NT2/D1 (cell line): Measurements from ENCODE around the gene GSG1L.

Experiments
- YY1 ChIP-seq: IDR thresholded peaks from 2 replicates; pipeline ENCODE4 v1.6.1; 2011; ENCODE audit not compliant: insufficient read length, insufficient read depth
- ZNF274 ChIP-seq: IDR thresholded peaks from 2 replicates; pipeline ENCODE4 v1.6.1; 2011; ENCODE audit warnings: mild to moderate bottlenecking, low read depth, low read length

DNA sequence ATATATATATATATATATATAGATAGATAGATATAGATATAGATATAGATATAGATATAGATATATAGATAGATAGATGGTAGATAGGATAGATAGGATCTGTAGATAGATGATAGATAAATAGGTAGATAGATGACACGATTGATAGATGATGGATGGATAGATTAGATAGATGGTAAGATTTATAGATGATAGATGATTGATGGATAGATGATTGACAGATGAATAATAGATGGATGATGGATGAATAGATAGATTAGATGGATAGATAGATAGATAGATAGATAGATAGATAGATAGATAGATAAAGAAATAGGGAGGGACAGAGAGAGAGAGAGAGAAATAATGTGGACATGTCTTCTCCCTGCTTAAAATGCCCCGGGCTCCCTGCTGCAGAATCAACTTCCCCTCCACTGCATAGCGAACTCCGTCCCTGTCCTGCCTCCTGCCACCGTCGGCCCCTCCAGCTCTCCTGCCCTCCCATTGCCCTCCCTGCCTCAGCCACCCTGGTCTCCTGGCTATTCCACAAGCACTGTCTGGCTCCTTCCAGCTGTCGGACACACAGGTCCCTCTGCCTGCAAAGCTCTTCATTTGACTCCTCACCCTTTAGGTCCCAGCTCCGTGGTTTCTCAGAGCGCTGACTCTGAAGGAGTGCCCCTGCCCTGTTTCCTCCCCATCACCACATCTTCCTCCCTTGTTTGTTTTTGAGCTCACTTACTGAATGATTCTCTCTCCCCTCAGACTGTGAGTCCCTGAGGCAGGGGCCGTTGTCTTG is 259.6 kb downstream of the GSG1L start:
- TF ChIP-seq ZNF274 (no peak), YY1 (no peak)
